ELR (cell line): ENCODE results near the gene COL6A2.
"Not testable (repeated sequence)": the region's sequence is repeated elsewhere in the genome, so short reads cannot be mapped to it uniquely, and the experiment has no call there.

Source experiments
- DNase-seq: peaks from one replicate; pipeline ENCODE4 v3.0.0-alpha.2; 2015; ENCODE audit warnings: low read depth

Gene COL6A2

GRCh38 chr21:46155514-46156377 is 57.8 kb downstream of the COL6A2 start, which contains the start of gene FTCD:
Gene FTCD, minus strand, starts transcription at chr21:46155579. Its CDS starts 56 bp downstream, at chr21:46155523.
- no peak for DNase-seq

- no peak for DNase-seq
Observed at GRCh38 chr21:46156378-46156645, 58.4 kb downstream of the COL6A2 start.

DNA sequence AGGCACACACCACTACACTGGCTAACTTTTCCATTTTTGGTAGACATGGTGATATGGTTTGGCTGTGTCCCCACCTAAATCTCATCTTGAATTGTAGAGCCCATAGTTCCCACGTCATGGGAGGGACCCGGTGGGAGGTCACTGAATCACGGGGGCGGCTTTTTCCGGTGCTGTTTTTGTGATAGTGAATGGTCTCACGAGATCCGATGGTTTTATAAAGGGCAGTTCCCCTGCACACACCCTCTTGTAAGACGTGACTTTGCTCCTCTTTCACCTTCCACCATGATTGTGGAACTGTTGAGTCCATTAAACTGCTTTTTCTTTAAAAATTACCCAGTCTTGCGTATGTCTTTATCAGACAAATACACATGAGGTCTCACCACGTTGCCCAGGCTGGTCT is 58.8 kb downstream of the COL6A2 start:
- DNase-seq: no peak

DNA sequence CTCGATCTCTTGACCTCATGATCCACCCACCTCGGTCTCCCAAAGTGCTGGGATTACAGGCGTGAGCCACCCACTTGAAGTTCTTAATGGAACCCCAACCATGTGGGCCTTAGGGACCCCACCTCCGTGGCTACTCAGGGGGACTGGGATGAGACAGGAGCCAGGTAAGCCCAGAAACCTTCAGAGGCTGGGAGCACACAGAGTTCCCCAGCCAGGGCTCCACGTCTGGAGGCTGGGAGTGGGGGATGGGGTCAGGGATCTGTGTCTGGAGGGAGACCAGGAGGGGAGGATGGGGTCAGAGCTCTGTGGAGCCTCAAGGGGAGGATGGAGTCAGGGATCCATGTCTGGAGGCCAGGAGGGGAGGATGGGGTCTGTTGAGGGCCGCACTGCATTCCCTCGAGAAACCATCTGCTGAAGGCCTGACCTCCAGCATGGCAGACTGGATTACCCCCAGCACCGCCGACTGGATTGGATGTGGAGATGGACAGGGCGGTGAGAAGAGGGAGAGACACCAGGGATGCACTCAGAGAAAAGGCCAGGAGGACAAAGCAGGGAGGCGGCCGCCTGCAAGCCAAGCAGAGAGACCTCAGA is 59.6 kb downstream of the COL6A2 start:
- no peak for DNase-seq

DNA sequence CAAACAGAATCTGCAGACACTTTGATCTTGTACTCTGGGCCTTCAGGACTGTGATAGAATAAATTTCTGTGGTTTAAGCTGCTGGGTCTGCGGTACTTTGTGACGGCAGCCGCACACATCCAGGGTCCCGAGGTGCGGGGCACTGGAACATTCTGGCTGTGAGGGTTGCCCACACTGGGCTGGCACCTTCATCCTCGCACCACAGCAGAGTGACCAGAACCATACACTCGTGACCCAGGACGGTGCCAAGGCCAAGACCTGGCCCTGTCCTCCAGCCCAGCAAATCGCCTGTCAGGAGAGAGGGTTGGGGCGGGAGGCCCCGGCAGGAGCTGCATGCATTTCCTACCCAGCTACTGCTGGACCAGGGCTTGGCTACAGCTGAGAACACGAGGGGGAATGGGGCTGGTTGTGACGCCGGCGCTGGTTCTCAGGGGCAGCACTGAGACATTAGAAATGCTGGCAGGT is 60.1 kb downstream of the COL6A2 start:
- DNase-seq: no peak

DNA sequence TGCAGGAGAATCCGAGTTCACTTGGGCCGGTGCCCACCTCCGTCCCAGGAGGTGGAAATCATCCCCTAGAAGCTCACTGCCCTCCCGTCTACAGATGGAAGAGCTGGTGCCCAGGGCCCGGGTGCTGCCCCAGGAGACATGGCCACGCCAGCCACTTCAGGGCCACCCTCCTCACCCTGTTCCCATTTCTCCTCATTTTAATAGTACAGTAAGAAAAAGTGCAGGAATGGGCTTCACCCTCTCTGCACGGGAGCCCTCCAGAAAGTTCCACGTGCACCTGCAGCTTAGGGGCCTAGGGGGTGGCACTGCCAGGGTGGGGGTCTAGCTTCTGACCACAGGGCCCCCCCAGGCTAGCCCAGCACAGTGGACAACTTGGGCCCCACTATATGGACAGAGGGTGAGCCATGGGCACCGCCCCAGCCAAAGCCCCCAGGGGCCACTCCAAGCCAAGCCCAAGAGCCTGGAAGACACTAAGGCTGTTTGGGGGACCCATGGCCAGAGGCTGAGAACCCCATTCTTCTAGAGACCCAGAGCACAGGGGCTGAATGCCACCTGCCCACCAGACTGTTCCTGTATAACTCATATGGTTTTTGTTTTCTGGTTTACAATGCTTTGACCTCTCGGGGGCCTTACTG is 60.9 kb downstream of the COL6A2 start:
- DNase-seq: no peak

GRCh38 chr21:46159390-46159789 is 61.5 kb downstream of the COL6A2 start:
- DNase-seq: no peak

GRCh38 chr21:46159841-46160656 is 62.1 kb downstream of the COL6A2 start:
- DNase-seq: no peak

DNA sequence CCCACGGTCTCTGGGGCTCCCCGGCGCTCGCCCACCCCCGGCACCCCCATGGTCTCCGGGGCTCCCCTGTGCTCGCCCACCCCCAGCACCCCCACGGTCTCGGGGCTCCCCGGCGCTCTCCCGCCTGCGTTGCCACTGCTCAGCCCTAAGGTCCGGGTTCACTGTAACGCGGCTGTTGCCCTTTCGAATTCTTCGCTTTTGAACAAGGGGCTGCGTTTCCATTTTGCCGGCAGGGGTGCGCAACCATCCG is 62.7 kb downstream of the COL6A2 start:
- DNase-seq: no peak

DNA sequence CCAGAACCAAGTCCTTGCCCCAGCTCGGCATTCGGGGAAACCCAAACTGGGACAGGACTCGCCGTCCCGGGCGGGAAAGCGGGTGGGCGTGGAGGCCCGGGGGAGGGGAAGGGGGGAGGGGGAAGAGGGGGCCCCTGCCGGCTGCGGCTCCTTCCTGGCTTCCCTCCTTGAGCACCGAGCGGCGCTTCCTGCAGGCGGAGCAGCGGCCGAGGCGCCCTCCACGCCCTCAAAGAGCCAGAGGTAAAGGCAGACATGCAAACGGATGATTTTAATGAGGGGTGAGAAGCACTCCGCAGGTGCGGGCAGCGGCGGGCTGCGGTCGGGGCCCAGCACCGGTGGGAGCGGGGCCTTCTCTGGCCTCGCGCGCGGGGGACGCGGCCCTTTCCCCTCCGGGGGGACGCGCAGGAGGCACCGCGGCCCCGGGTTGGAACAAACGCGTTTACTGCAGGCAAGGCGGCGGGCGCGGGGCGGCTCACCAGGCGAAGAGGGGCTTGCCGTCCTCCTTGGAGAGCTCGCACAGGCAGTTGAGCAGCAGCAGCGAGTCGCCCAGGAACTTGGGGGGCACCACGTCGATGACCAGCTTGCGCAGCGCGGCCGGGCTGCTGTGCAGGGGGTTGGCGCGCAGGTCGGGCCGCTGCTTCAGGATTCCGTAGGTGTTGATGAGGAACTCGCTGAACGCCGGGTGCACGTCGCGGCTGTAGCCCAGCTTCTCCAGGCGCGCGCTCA is 63.2 kb downstream of the COL6A2 start:
- DNase-seq: no peak

- no peak for DNase-seq
Observed at GRCh38 chr21:46161633-46162592, 64.0 kb downstream of the COL6A2 start.

DNA sequence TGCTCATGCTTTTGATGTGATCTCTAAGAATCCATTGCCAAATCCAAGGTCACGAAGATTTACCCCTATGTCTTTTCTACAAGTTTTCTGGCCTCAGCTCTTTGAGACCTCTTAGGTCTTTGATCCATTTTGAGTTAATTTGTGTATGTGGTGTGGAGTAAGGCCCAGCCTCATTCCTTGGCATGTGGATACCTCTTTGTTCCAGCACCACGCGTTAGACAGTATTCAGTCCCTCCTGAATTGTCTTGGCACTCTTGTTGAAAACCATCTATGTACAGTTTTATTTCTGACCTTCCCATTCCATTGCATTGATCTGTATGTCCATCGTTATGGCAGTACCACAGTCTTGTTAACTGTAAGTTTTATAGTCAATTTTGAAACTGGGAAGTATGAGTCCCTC is 65.5 kb downstream of the COL6A2 start:
- no peak for DNase-seq

DNA sequence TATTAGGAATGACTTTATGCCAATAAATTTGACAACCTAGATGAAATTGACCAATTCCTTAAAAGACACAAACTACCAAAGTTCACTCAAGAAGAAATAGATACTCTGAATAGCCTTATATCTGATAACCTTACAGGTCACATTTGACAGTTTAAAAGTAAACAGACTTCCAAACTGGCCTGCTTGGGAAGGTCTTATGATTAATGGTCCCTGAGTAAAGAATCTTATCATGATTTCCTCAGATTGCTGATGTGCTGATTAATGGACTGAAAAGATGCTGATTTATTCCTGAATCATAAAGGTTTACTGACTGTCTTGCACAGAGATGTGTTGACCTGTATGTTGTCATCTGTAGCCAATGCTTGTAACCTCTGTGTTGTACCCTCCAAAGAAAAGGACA is 67.2 kb downstream of the COL6A2 start:
- DNase-seq: no peak

GRCh38 chr21:46168238-46168637 is 70.3 kb downstream of the COL6A2 start:
- no peak for DNase-seq

- no peak for DNase-seq
Observed at GRCh38 chr21:46168659-46169386, 70.9 kb downstream of the COL6A2 start.

GRCh38 chr21:46170436-46171193 is 72.7 kb downstream of the COL6A2 start:
- DNase-seq: not testable (repeated sequence)

DNA sequence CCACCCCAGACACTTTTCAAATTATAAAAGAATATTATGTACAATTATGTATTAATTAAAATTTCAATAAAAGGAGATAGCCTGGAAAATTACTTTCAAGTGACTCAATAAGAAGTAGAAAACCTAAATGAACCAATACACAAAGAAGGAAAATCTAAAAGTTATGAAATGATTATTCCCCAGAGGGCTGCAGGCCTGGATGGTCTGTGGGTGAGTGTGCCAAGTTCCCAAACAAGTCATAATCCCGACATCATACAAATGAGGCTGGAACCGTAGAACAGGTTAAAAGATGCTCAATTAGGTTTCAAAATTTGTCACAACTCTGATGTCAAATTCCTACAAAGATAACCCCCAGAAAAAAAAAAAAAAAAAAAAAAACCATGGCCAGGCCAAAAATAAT is 73.7 kb downstream of the COL6A2 start:
- no peak for DNase-seq

- no peak for DNase-seq
Observed at GRCh38 chr21:46171996-46172862, 74.3 kb downstream of the COL6A2 start.
